Calu3 (cell line): ENCODE data around the gene VWCE. TPM values are rescaled to one million over a fixed set of nuclear protein-coding genes. Genes with fewer than 3 reads are reported as not detected.
"Not testable (repeated sequence)": the region's sequence is repeated elsewhere in the genome, so short reads cannot be mapped to it uniquely, and the experiment has no call there.

Source experiments
- BruUV-seq: library from RNA; stranded (reverse); fragments of 400-500 nt; replicated peaks from 2 replicates; lab custom pipeline; 2021; lab: Mats Ljungman, UMichigan
- CTCF ChIA-PET: fragments of 300-600 bp; sonication (Branson Sonifier 250); formaldehyde crosslinking; loops from one replicate; lab custom pipeline; 2022; ENCODE audit warnings: antibody characterized with exemption; lab: Charles Lee
- DNase-seq: peaks from one replicate; pipeline ENCODE4 v3.0.0; 2022
- H3K27ac Mint-ChIP-seq: one replicate; pipeline ENCODE4 v1.8.0; 2022; ENCODE audit warnings: mixed read lengths; ENCODE audit not compliant: unreplicated experiment
- H3K27me3 Mint-ChIP-seq: one replicate; pipeline ENCODE4 v1.8.0; 2022; ENCODE audit warnings: mixed read lengths; ENCODE audit not compliant: unreplicated experiment
- H3K36me3 Mint-ChIP-seq: one replicate; pipeline ENCODE4 v1.8.0; 2022; ENCODE audit warnings: mild to moderate bottlenecking, moderate library complexity, mixed read lengths; ENCODE audit not compliant: insufficient read depth, unreplicated experiment
- H3K4me1 Mint-ChIP-seq: one replicate; pipeline ENCODE4 v1.8.0; 2022; ENCODE audit warnings: mild to moderate bottlenecking, low read depth, mixed read lengths; ENCODE audit not compliant: unreplicated experiment
- H3K4me3 Mint-ChIP-seq: one replicate; pipeline ENCODE4 v1.8.0; 2022; ENCODE audit warnings: mild to moderate bottlenecking, low read depth, moderate library complexity, mixed read lengths; ENCODE audit not compliant: unreplicated experiment
- H3K9me3 Mint-ChIP-seq: one replicate; pipeline ENCODE4 v1.8.0; 2022; ENCODE audit warnings: low read depth, mixed read lengths; ENCODE audit not compliant: unreplicated experiment
- intact Hi-C: fragments of 100-400 bp; cut with micrococcal nuclease; formaldehyde crosslinking; loops from one replicate; pipeline ENCODE4 v1.10.0; 2022; ENCODE audit not compliant: unreplicated experiment
- total RNA-seq: library from RNA; stranded (reverse); gene quantifications from 2 replicates; pipeline ENCODE4 v1.2.3, GENCODE V29; 2022

VWCE gene
- total RNA-seq, 1 experiment from 2014 or later: 0.66 TPM

DNA sequence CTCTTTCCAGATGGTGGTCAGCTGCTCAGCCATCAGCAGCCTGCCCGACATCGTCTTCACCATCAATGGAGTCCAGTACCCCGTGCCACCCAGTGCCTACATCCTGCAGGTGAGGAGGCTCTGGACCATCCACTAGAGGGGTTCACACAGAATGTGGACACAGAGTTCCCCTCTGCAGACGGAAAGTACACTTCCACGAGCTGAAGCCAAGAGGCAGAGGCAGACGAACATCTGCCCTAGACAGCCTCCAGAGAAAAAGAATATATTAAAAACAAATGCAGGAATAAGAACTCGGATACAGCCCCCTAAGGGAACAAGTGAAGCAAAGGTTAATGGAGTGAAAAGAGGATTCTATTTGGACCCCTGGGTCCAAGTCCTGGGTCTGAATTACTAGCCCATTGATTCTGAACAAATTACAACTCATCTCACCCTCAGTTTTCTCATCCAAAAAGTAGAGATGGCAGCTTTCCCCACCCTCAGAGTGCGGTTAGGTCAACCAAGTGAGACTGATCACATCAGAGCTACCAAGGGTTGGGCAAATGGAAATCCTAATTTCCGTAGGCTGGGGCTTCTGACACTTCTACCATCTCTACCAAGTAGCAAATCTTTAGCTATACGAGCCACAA lies 83.7 kb downstream of the VWCE start:
- DNase-seq: not testable (repeated sequence)

DNA sequence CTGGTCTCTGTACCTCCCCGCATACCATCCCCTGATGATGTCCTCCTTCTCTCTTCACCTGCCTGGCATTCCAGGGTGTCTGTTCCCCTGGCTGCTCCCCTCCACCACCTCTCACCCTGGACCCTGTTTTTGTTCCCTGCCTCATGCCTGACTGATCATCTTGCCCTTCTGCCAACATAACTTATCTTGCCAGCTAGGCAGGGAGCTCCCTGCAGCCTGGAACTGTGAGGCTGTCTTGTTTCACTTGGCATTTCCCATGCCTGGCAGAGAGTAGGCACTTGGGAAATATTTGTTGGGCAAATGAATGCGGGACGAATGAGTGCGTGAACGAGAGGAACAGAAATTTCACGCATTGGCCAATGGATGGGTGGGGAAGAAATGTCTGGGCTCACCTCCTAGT lies 84.5 kb downstream of the VWCE start:
- H3K4me1 Mint-ChIP-seq, H3K36me3 Mint-ChIP-seq: not testable (repeated sequence)

More for the DNA sequence above, 83.7 kb downstream of the VWCE start:
- H3K4me1 Mint-ChIP-seq, H3K9me3 Mint-ChIP-seq, H3K36me3 Mint-ChIP-seq, BruUV-seq, H3K27me3 Mint-ChIP-seq, intact Hi-C loops, H3K27ac Mint-ChIP-seq, CTCF ChIA-PET, H3K4me3 Mint-ChIP-seq: not testable (repeated sequence)

More for the DNA sequence above, 84.5 kb downstream of the VWCE start:
- H3K9me3 Mint-ChIP-seq, DNase-seq, H3K27ac Mint-ChIP-seq, CTCF ChIA-PET, BruUV-seq, H3K4me3 Mint-ChIP-seq, intact Hi-C loops, H3K27me3 Mint-ChIP-seq: not testable (repeated sequence)

Other genes starting within 250 kb of the VWCE start
- gene CD5, start 192.8 kb downstream of the VWCE start, total RNA-seq: not detected in 2 replicates
- gene VPS37C, start 133.9 kb downstream of the VWCE start, total RNA-seq: 22.7 TPM in 2 replicates
- gene PGA3, start 91.8 kb downstream of the VWCE start, total RNA-seq: not detected in 2 replicates
- not detected in 2 replicates for gene PGA4, start 73.0 kb downstream of the VWCE start, total RNA-seq
- gene PGA5, start 54.1 kb downstream of the VWCE start, total RNA-seq: not detected in 2 replicates
- gene DDB1, start 37.8 kb upstream of the VWCE start, total RNA-seq: 165 and 193 TPM in 2 replicates
- gene TKFC, start 37.9 kb upstream of the VWCE start, total RNA-seq: 61.1 and 79.9 TPM in 2 replicates
- gene CYB561A3, start 66.6 kb upstream of the VWCE start, total RNA-seq: 33.3 and 39.2 TPM in 2 replicates
- gene TMEM138, start 67.1 kb upstream of the VWCE start, total RNA-seq: 45.7 and 51.6 TPM in 2 replicates
- gene TMEM216, start 97.3 kb upstream of the VWCE start, total RNA-seq: 10.6 and 11.0 TPM in 2 replicates
- 86.6 and 96.3 TPM in 2 replicates for gene CPSF7, start 134.7 kb upstream of the VWCE start, total RNA-seq
- 41.9 and 42.1 TPM in 2 replicates for gene SDHAF2, start 134.8 kb upstream of the VWCE start, total RNA-seq
- gene LRRC10B, start 213.4 kb upstream of the VWCE start, total RNA-seq: not detected in 2 replicates